OCI-LY3 (cell line): ENCODE measurements around the gene EML2.

Experiments
- EZH2phosphoT487 ChIP-seq: fragments of 200-600 bp; shearing (Covaris generic); IDR thresholded peaks from 2 replicates; pipeline ENCODE4 v1.6.1; 2018; ENCODE audit warnings: antibody characterized with exemption, mixed run types, low read depth
- TF ChIP-seq, protein P1 (sequence below): fragments of 200-600, 300-600 bp; sonication (generic); IDR thresholded peaks from 2 replicates; pipeline ENCODE4 v1.5.1; 2014; ENCODE audit warnings: antibody characterized with exemption, low read length, low read depth

DNA sequence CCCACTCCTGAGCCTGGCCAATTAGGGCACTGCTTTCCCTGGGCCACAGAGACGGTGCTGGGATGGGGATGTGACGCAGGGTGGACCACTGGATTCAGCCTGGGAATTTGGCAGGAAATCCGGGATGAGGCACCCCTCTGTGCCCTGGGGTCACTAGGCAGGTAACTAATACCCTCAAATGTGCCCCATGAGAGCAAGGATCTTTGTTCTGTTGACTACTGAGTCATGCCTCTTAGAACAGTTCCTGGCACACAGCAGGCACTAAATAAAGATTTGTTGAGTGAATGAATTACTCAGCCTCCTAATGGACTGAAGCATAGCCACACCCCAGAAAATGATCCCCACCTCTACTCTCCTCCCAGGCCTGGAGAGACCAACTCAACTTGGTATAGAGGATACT lies 70.5 kb downstream of the EML2 start:
- TF ChIP-seq, protein P1, sequence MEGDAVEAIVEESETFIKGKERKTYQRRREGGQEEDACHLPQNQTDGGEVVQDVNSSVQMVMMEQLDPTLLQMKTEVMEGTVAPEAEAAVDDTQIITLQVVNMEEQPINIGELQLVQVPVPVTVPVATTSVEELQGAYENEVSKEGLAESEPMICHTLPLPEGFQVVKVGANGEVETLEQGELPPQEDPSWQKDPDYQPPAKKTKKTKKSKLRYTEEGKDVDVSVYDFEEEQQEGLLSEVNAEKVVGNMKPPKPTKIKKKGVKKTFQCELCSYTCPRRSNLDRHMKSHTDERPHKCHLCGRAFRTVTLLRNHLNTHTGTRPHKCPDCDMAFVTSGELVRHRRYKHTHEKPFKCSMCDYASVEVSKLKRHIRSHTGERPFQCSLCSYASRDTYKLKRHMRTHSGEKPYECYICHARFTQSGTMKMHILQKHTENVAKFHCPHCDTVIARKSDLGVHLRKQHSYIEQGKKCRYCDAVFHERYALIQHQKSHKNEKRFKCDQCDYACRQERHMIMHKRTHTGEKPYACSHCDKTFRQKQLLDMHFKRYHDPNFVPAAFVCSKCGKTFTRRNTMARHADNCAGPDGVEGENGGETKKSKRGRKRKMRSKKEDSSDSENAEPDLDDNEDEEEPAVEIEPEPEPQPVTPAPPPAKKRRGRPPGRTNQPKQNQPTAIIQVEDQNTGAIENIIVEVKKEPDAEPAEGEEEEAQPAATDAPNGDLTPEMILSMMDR: no peak
- no peak for TF ChIP-seq EZH2phosphoT487
